Endothelial cell (in vitro differentiated cells): ENCODE results near the gene CCDC43. TPM values are rescaled to one million over a fixed set of nuclear protein-coding genes. Genes with fewer than 3 reads are reported as not detected.
A peak's percentile ranks its signal among the peaks of the same experiment; 100 is the strongest.

Experiments used
- DNase-seq: peaks from one replicate; pipeline ENCODE4 v3.0.0; 2021; ENCODE audit warnings: low spot score
- H3K27ac Mint-ChIP-seq: one replicate; pipeline ENCODE4 v1.8.0; 2021; ENCODE audit warnings: mixed read lengths, inconsistent platforms; ENCODE audit not compliant: unreplicated experiment
- H3K27me3 Mint-ChIP-seq: one replicate; pipeline ENCODE4 v1.8.0; 2021; ENCODE audit warnings: mild to moderate bottlenecking, moderate library complexity, mixed read lengths, inconsistent platforms; ENCODE audit not compliant: unreplicated experiment
- H3K36me3 Mint-ChIP-seq: one replicate; pipeline ENCODE4 v1.8.0; 2021; ENCODE audit warnings: mild to moderate bottlenecking, low read depth, mixed read lengths, inconsistent platforms; ENCODE audit not compliant: unreplicated experiment
- H3K4me1 Mint-ChIP-seq: one replicate; pipeline ENCODE4 v1.8.0; 2021; ENCODE audit warnings: mild to moderate bottlenecking, mixed read lengths, inconsistent platforms; ENCODE audit not compliant: unreplicated experiment
- H3K4me3 Mint-ChIP-seq: one replicate; pipeline ENCODE4 v1.8.0; 2021; ENCODE audit warnings: mild to moderate bottlenecking, mixed read lengths, inconsistent platforms; ENCODE audit not compliant: unreplicated experiment
- H3K9me3 Mint-ChIP-seq: one replicate; pipeline ENCODE4 v1.8.0; 2021; ENCODE audit warnings: mixed read lengths, inconsistent platforms; ENCODE audit not compliant: unreplicated experiment
- long read RNA-seq: library from polyadenylated mRNA; unstranded; transcript quantifications from one replicate; pipeline ENCODE4 v2.0.0, GENCODE V29; 2020; ENCODE audit not compliant: unreplicated experiment
- total RNA-seq: library from RNA; stranded (reverse); fragmentation: NEBNext Ultra II Directional; extraction: Animal tissue kit (Norgen Biotek cat#: 25700); gene quantifications from one replicate; pipeline ENCODE4 v1.2.1, GENCODE V29; 2021; ENCODE audit not compliant: unreplicated experiment
- TF ChIP-seq, protein P1 (sequence below): fragments of 200-600 bp; sonication (generic); IDR thresholded peaks from one replicate; pipeline ENCODE4 v1.5.0; 2021; ENCODE audit warnings: antibody characterized with exemption; ENCODE audit not compliant: unreplicated experiment

The CCDC43 gene, protein sequence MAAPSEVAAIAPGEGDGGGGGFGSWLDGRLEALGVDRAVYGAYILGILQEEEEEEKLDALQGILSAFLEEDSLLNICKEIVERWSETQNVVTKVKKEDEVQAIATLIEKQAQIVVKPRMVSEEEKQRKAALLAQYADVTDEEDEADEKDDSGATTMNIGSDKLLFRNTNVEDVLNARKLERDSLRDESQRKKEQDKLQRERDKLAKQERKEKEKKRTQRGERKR
- total RNA-seq = 26.1 TPM
- long read RNA-seq, transcript CCDC43-201 (5 exons, 2,082 nt) = major isoform, 14 of 20 reads
- long read RNA-seq, partial matches to known transcripts = 0 of 20 reads
- long read RNA-seq, other reads (novel, unspliced or antisense) = 1 of 20 reads

DNA sequence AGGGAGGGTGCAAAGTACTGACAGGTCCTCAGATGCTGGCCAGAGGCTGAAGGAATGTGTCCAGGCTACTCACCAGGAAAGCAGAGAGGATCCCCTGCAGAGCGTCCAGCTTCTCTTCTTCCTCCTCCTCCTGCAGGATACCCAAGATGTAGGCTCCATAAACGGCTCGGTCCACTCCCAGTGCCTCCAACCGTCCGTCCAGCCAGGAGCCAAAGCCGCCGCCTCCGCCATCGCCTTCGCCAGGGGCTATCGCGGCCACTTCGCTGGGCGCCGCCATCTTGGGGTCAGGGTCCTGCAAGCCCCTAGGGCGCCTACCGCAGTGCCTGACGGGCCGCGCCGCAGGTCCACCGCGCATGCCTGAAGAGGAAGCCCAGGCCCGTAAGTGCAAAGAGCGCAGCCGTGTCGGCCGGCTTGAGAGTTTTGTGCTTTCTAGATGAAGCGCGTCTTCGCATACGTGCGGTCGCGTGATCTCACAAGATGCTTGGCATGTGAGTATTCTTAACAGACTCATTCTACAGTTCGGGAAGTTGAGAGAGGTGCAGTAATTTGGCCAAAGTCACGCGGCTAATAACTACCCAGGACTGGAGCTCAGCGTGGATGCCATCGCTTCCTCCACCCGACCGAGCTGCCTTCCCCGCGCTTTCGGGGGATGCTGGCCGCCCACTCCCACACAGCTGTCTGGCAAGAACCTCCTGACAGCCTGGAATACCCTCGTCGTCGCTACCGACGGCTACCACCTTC lies at the start of gene CCDC43:
Gene CCDC43, minus strand, starts transcription at position 300 of the 741 bp plus-strand sequence. Its CDS starts 23 bp downstream, at position 277.
- H3K4me1 Mint-ChIP-seq = peaks cover 14% of the 10 kb centered on the region
- H3K27ac Mint-ChIP-seq = peak within 1 kb of the TSS; percentile 80
- DNase-seq = peak; percentile 95
- H3K36me3 Mint-ChIP-seq = peaks cover 5% of the 10 kb centered on the region
- peak within 1 kb of the TSS; percentile 97 for H3K4me3 Mint-ChIP-seq
- TF ChIP-seq, protein P1, sequence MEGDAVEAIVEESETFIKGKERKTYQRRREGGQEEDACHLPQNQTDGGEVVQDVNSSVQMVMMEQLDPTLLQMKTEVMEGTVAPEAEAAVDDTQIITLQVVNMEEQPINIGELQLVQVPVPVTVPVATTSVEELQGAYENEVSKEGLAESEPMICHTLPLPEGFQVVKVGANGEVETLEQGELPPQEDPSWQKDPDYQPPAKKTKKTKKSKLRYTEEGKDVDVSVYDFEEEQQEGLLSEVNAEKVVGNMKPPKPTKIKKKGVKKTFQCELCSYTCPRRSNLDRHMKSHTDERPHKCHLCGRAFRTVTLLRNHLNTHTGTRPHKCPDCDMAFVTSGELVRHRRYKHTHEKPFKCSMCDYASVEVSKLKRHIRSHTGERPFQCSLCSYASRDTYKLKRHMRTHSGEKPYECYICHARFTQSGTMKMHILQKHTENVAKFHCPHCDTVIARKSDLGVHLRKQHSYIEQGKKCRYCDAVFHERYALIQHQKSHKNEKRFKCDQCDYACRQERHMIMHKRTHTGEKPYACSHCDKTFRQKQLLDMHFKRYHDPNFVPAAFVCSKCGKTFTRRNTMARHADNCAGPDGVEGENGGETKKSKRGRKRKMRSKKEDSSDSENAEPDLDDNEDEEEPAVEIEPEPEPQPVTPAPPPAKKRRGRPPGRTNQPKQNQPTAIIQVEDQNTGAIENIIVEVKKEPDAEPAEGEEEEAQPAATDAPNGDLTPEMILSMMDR = no peak
- peaks cover 3% of the 10 kb centered on the region for H3K27me3 Mint-ChIP-seq
- H3K9me3 Mint-ChIP-seq = no peaks in the 10 kb centered on the region

DNA sequence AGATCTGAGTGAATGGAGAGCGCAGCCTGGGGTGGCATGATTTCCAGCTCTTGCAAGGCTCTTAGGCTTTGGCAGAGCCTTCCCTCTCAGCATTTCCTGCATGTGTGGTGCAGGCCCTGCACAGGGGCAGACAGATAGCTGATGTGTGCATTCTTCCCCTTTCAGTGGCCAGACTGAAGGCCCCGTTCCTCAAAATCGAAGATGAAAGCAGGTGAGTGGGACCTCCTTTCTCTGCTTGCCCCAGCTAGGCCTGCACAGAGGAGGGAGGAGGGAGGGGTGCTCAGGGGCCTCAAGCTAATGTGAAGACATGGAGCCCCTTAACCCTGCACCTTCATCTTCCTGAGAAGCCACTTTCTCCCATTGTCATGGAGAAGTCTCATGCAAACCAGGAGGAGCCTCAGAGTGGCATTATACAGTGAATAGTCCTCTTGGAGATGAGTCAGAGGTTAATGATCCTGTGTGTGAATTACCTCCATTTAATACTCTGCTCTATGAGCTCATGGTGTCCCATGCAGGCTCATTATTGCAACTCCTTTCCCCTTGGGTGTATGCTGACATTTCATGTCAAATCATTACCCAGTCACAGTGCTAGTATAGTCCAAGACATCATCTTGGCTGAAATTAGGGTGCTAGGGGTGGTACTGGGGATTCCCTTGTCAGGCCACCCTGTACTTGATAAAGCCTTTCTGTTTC lies 48.8 kb upstream of the CCDC43 start:
- no peak overlapping the region for H3K4me3 Mint-ChIP-seq
- DNase-seq = no peak
- TF ChIP-seq, protein P1 = no peak
- H3K36me3 Mint-ChIP-seq = no peaks in the 10 kb centered on the region
- no peaks in the 10 kb centered on the region for H3K9me3 Mint-ChIP-seq
- no peak overlapping the region for H3K27ac Mint-ChIP-seq
- H3K4me1 Mint-ChIP-seq = no peaks in the 10 kb centered on the region
- peaks cover 3% of the 10 kb centered on the region for H3K27me3 Mint-ChIP-seq

DNA sequence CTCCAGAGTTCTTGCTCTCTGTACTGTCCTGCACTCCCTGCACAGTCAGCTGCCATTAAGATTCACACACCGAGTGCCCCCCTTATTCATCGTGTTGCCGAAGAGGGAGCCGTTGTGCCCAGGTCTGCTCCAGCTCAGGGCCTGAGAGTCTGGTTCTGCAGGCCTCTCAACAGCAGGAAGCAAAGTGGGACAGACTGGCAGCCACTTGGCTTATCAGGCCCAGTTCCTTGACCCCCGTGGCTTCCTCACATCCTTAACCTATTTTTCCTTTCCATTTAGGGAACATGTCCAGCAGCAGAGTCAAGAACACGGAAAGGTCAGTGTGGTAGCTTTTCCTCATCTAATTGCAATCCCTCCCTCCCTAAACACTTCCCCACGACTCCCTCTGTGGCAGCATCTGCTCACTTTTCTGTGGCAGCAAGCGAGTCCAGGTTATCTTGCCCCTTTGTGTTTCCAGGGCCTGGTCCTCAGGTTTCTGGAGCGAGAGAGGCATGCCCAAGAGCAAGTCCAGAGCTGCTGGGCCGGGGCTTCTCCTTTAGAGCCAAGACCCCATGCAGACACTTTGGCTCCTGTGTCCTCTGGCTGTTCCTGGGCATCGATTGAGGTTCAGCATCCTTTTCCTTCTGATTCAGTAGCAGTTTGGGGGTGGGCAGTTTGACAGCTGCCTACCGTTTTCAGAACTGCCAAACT lies 47.1 kb upstream of the CCDC43 start:
- Mint-ChIP-seq H3K9me3 (no peaks in the 10 kb centered on the region), H3K36me3 (peaks cover 4% of the 10 kb centered on the region), H3K4me1 (no peaks in the 10 kb centered on the region), H3K4me3 (no peak overlapping the region), H3K27me3 (peaks cover 3% of the 10 kb centered on the region), H3K27ac (no peak overlapping the region)
- TF ChIP-seq, protein P1 = no peak
- DNase-seq = no peak

DNA sequence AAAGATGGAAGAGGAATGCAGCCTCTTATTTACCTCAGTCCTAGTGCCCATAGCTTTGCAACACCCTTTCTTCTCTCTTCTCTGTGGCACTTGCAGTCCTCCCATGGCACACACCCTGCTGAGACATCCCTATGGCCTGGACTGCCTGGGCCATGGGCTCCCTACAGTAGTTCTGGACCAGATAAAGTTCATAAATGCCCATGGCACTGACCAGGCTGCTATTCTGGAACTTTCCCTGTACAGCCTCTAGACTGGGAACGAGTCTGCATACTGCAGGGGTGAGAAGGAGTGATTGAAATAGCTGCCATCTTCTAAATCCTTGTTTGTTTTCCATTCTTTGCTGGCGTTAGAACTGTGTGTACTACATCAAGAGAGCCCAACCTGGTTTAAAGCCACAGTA lies 44.7 kb upstream of the CCDC43 start:
- H3K9me3 Mint-ChIP-seq = no peaks in the 10 kb centered on the region
- TF ChIP-seq, protein P1 = no peak
- no peak overlapping the region for H3K27ac Mint-ChIP-seq
- no peak for DNase-seq
- H3K4me3 Mint-ChIP-seq = peak overlapping the region; percentile 6
- H3K36me3 Mint-ChIP-seq = peaks cover 18% of the 10 kb centered on the region
- H3K27me3 Mint-ChIP-seq = peaks cover 3% of the 10 kb centered on the region
- H3K4me1 Mint-ChIP-seq = no peaks in the 10 kb centered on the region
